CD1c-positive myeloid dendritic cell (primary cell): ENCODE measurements around the gene MMP17.

Source experiments
- DNase-seq: peaks from one replicate; pipeline ENCODE4 v3.0.0-alpha.2; 2016; ENCODE audit errors: extremely low spot score

The MMP17 gene

GRCh38 chr12:131829791-131830334, 1.7 kb downstream of the MMP17 start:
- no peak for DNase-seq

- DNase-seq, result peak; percentile 87
Observed at GRCh38 chr12:131830335-131830913, 2.2 kb downstream of the MMP17 start.

GRCh38 chr12:131830914-131831571, 2.9 kb downstream of the MMP17 start:
- peak; percentile 40 for DNase-seq

GRCh38 chr12:131831635-131832041, 3.4 kb downstream of the MMP17 start:
- DNase-seq, result no peak

- no peak for DNase-seq
Observed at GRCh38 chr12:131832321-131833231, 4.4 kb downstream of the MMP17 start.

- no peak for DNase-seq
Observed at GRCh38 chr12:131833288-131833895, 5.2 kb downstream of the MMP17 start.

- no peak for DNase-seq
Observed at GRCh38 chr12:131833896-131834641, 5.9 kb downstream of the MMP17 start.

GRCh38 chr12:131834798-131835615, 6.8 kb downstream of the MMP17 start:
- no peak for DNase-seq

- no peak for DNase-seq
Observed at GRCh38 chr12:131835616-131836171, 7.5 kb downstream of the MMP17 start.

DNA sequence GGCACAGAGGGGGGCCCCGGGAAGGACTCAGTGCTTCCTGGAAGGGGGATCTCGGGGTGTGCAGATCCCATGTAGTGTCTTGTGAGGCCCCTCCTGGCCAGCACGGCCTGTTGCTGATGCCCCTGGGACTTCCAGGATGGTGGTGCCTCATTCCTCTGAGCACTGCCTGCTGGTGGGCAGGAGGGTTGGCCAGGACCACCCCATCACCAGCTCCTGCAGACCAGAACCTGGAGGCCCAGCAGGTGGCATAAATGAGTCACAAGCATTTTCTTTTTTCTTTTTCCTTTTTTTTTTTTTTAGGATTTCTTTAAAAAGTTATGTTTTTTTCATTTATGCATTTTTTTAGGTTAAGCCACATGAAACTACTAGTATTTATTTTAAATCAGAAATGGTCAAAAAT, 8.0 kb downstream of the MMP17 start:
- no peak for DNase-seq

- DNase-seq, result no peak
Observed at GRCh38 chr12:131836714-131837397, 8.7 kb downstream of the MMP17 start.

GRCh38 chr12:131840643-131841416, 12.6 kb downstream of the MMP17 start:
- DNase-seq, result no peak

- no peak for DNase-seq
Observed at GRCh38 chr12:131841547-131841946, 13.4 kb downstream of the MMP17 start.

GRCh38 chr12:131842169-131842568, 14.0 kb downstream of the MMP17 start:
- DNase-seq, result no peak

GRCh38 chr12:131843527-131843926, 15.3 kb downstream of the MMP17 start:
- DNase-seq, result no peak

GRCh38 chr12:131844140-131844539, 15.9 kb downstream of the MMP17 start:
- DNase-seq, result no peak

GRCh38 chr12:131844656-131845055, 16.5 kb downstream of the MMP17 start:
- no peak for DNase-seq

GRCh38 chr12:131845121-131845520, 16.9 kb downstream of the MMP17 start:
- no peak for DNase-seq

DNA sequence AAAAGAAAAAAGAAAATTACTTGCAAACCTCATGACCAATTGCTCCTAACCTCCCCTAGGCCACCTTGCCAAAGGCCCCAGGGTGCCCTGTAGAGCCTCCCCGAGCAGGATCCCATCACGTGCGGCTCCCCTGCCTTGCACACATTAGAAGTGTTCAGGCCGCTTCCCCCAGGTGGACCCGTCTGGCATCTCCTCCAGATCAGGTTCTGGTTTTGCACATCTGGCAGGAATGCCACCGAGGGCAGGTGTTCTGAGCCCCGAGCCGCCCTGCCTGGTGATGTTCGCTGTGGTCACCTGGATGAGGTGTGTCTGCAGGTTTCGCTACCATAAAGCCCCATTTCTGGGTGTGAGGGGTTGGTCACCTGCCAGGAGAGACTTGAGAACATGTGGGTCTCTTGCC, 19.3 kb downstream of the MMP17 start:
- no peak for DNase-seq
